ENCODE results near the gene USF3. TPM values are rescaled to one million over a fixed set of nuclear protein-coding genes. Genes with fewer than 3 reads are reported as not detected.

The USF3 gene
- total and polyA plus RNA-seq, 9 of the 15 experiments (the other 6 are each of a cell fraction or from before 2014, with no cell fraction given): 1.4 to 6.9 (median 3.1) TPM

DNA sequence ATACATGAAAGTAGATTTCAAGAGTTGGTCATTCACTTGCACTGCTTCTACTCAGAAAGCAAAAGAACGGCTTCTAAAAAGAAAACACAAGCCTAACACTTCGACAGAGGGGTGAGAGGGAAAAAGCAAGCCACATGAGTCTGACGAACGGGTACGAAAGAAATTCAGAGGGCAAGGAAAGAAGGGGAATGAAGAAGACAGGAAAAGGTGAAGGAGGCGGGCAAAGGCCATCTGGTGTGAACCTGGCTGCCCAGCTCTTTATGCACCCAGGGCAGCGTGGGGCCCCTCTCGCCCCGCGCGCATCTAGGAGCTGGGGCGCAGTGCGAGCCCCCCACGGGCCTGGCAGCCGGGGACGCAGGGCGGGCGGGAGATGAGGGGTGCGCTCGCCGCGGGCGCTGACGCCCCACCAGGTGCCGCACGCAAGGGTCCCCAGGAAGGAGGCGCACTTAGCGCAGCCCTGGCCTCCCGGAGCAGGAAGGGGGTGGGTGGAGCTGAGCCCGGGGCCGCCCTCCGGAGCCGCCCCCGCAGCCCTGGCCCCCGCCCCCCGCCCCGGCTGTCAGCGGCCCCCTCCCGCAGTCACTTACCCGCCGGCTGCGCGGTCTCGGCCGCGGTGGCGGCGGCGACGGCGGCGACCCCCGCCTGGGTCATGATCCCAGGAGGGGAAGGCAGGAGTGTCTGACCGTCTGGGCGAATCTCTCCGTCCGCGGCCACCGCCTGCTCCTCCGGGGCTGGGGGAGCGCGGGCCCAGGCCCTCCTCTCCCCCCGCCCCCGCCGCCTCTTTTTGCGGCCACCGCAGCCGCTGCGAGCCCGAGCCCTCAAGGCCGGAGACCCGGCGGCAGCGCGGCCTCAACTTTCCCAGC lies at the start of gene USF3 (continued):
- TF ChIP-seq ESRRA (IDR thresholded peaks at IDR 0.05; ENCODE audit: borderline replicate concordance, low read depth) (no peak), KAT2B (IDR thresholded peaks at IDR 0.05; ENCODE audit: low read depth, low read length) (no peak), POLR2A (conservative IDR thresholded peaks at IDR 0.05) (peak; percentile 64), PURB (CRISPR knock-in tag; IDR thresholded peaks at IDR 0.05; ENCODE audit: low read depth) (no peak), CBX2 (IDR thresholded peaks at IDR 0.05; ENCODE audit: insufficient read depth, low read length, poor library complexity, severe bottlenecking) (no peak), MAZ (CRISPR knock-in tag; conservative IDR thresholded peaks at IDR 0.05 in 1 of 2, IDR thresholded peaks at IDR 0.05 in 1 of 2) (peak in 1 of 2 experiments; percentile 63; a peak in 2 of 4 replicates), ZFX (CRISPR knock-in tag; IDR thresholded peaks at IDR 0.05) (peak; percentile 74), CCNT2 (IDR thresholded peaks at IDR 0.05; ENCODE audit: borderline replicate concordance, extremely low read depth, insufficient read length, low read depth, low read length) (peak; percentile 28), RBBP5 (IDR thresholded peaks at IDR 0.05; ENCODE audit: borderline replicate concordance, insufficient read depth, low read length, poor library complexity, severe bottlenecking) (peak; percentile 52), ZBTB7A (IDR thresholded peaks at IDR 0.05; ENCODE audit: borderline replicate concordance, control insufficient read depth, low read depth, low read length) (peak; percentile 75; the same call in 1 of the 2 replicates), NBN (IDR thresholded peaks at IDR 0.05; ENCODE audit: low read depth) (0 out of 2 replicates have a peak, but pooled peaks have one; percentile 52), TAF1 (IDR thresholded peaks at IDR 0.05; ENCODE audit: control insufficient read depth, extremely low read depth, insufficient read depth, low read length, severe bottlenecking) (peak; percentile 14), NONO (IDR thresholded peaks at IDR 0.05; ENCODE audit: low read depth in 2 of 2, low read length in 1 of 2) (peak in 1 of 2 experiments; percentile 19; a peak in 1 of 4 replicates), L3MBTL2 (IDR thresholded peaks at IDR 0.05) (peak; percentile 32), PCBP1 (IDR thresholded peaks at IDR 0.05; ENCODE audit: low read depth, low read length, poor library complexity, severe bottlenecking) (peak; percentile 76)
- TF ChIP-seq, protein P1, sequence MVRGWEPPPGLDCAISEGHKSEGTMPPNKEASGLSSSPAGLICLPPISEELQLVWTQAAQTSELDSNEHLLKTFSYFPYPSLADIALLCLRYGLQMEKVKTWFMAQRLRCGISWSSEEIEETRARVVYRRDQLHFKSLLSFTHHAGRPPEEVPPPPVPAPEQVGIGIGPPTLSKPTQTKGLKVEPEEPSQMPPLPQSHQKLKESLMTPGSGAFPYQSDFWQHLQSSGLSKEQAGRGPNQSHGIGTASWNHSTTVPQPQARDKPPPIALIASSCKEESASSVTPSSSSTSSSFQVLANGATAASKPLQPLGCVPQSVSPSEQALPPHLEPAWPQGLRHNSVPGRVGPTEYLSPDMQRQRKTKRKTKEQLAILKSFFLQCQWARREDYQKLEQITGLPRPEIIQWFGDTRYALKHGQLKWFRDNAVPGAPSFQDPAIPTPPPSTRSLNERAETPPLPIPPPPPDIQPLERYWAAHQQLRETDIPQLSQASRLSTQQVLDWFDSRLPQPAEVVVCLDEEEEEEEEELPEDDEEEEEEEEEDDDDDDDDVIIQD (CRISPR knock-in tag; IDR thresholded peaks at IDR 0.05): no peak
- TF ChIP-seq, protein P2, sequence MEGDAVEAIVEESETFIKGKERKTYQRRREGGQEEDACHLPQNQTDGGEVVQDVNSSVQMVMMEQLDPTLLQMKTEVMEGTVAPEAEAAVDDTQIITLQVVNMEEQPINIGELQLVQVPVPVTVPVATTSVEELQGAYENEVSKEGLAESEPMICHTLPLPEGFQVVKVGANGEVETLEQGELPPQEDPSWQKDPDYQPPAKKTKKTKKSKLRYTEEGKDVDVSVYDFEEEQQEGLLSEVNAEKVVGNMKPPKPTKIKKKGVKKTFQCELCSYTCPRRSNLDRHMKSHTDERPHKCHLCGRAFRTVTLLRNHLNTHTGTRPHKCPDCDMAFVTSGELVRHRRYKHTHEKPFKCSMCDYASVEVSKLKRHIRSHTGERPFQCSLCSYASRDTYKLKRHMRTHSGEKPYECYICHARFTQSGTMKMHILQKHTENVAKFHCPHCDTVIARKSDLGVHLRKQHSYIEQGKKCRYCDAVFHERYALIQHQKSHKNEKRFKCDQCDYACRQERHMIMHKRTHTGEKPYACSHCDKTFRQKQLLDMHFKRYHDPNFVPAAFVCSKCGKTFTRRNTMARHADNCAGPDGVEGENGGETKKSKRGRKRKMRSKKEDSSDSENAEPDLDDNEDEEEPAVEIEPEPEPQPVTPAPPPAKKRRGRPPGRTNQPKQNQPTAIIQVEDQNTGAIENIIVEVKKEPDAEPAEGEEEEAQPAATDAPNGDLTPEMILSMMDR (IDR thresholded peaks at IDR 0.05 in 2 of 3, conservative IDR thresholded peaks at IDR 0.05 in 1 of 3; ENCODE audit: insufficient read depth in 2 of 3, low read depth in 1 of 3, low read length in 3 of 3): 0 out of 6 replicates have a peak, but pooled peaks of 1 of the 3 experiments have one; percentile 16
- TF ChIP-seq, protein P3, sequence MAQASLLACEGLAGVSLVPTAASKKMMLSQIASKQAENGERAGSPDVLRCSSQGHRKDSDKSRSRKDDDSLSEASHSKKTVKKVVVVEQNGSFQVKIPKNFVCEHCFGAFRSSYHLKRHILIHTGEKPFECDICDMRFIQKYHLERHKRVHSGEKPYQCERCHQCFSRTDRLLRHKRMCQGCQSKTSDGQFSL (CRISPR knock-in tag; IDR thresholded peaks at IDR 0.05): no peak
- TF ChIP-seq, protein P3 (tag; IDR thresholded peaks at IDR 0.05): 0 out of 4 replicates have a peak, but pooled peaks of 1 of the 2 experiments have one; percentile 55
